Endodermal cell (in vitro differentiated cells): ENCODE data around the gene DNMT3L. TPM values are rescaled to one million over a fixed set of nuclear protein-coding genes. Genes with fewer than 3 reads are reported as not detected.

ENCODE experiments used
- DNase-seq: peaks from one replicate; pipeline ENCODE4 v3.0.0-alpha.2; 2017
- H3K27ac ChIP-seq: 2 replicates; pipeline ENCODE4 v1.5.1; 2013; ENCODE audit warnings: mild to moderate bottlenecking, low read depth, low read length, moderate library complexity
- H3K27me3 ChIP-seq: 2 replicates; pipeline ENCODE4 v1.6.1; 2013; ENCODE audit warnings: mild to moderate bottlenecking, low read length, moderate library complexity; ENCODE audit not compliant: insufficient read depth, control insufficient read depth, poor library complexity, severe bottlenecking
- H3K36me3 ChIP-seq: 2 replicates; pipeline ENCODE4 v1.7.0; 2013; ENCODE audit warnings: mild to moderate bottlenecking, low read length, moderate library complexity; ENCODE audit not compliant: control insufficient read depth, insufficient read depth
- H3K4me1 ChIP-seq: one replicate; pipeline ENCODE4 v1.7.0; 2013; ENCODE audit warnings: low read length; ENCODE audit not compliant: control insufficient read depth, insufficient read depth
- H3K4me3 ChIP-seq: 2 replicates; pipeline ENCODE4 v1.5.1; 2013; ENCODE audit warnings: mild to moderate bottlenecking, low read length, moderate library complexity
- H3K9ac ChIP-seq: 2 replicates; pipeline ENCODE4 v1.6.1; 2013; ENCODE audit warnings: mild to moderate bottlenecking, low read length, moderate library complexity; ENCODE audit not compliant: poor library complexity, severe bottlenecking; ENCODE audit errors: extremely low read depth
- H3K9me3 ChIP-seq: 2 replicates; pipeline ENCODE4 v1.6.1; 2013; ENCODE audit warnings: mild to moderate bottlenecking, low read length, moderate library complexity; ENCODE audit not compliant: control insufficient read depth
- H3K27ac Mint-ChIP-seq: 2 replicates; pipeline ENCODE4 v1.8.0; 2020; ENCODE audit warnings: mixed read lengths
- H3K27me3 Mint-ChIP-seq: 2 replicates; pipeline ENCODE4 v1.8.0; 2021; ENCODE audit warnings: mild to moderate bottlenecking, mixed read lengths; ENCODE audit not compliant: insufficient read depth
- H3K36me3 Mint-ChIP-seq: 2 replicates; pipeline ENCODE4 v1.8.0; 2020; ENCODE audit warnings: low read depth, mixed read lengths
- H3K4me1 Mint-ChIP-seq: 2 replicates; pipeline ENCODE4 v1.8.0; 2020; ENCODE audit warnings: mixed read lengths
- H3K4me3 Mint-ChIP-seq: 2 replicates; pipeline ENCODE4 v1.8.0; 2020; ENCODE audit warnings: mild to moderate bottlenecking, moderate library complexity, mixed read lengths
- H3K9me3 Mint-ChIP-seq: 2 replicates; pipeline ENCODE4 v1.8.0; 2020; ENCODE audit warnings: mild to moderate bottlenecking, mixed read lengths
- CTCF ChIP-seq: fragments of 200-600 bp; sonication (generic); conservative IDR thresholded peaks from 2 replicates; pipeline ENCODE4 v1.5.0; 2021; ENCODE audit warnings: antibody characterized with exemption, mild to moderate bottlenecking
- WGBS, 2 experiments: methylation state at CpG; one replicate each; pipeline versions ENCODE4 v1.1.5 to v1.1.7; 2013; ENCODE audit warnings: missing lambda C conversion rate in 2 of 2, mixed read lengths in 1 of 2; ENCODE audit not compliant: insufficient coverage in 1 of 2, insufficient read length in 1 of 2; 5-methylcytosine and 5-hydroxymethylcytosine counted together
- total RNA-seq, 2 donors: library from RNA; stranded (reverse); fragmentation: NEBNext Ultra II Directional in 1 of 2; extraction: Animal tissue kit (Norgen Biotek cat#: 25700) in 1 of 2; gene quantifications; 2 replicates in 1 of 2; 3 replicates in 1 of 2; pipeline ENCODE4 v1.2.1, GENCODE V29; 2021

Gene DNMT3L
- total RNA-seq, 2 donors from 2014 or later = 1.3 TPM; not detected in 1

DNA sequence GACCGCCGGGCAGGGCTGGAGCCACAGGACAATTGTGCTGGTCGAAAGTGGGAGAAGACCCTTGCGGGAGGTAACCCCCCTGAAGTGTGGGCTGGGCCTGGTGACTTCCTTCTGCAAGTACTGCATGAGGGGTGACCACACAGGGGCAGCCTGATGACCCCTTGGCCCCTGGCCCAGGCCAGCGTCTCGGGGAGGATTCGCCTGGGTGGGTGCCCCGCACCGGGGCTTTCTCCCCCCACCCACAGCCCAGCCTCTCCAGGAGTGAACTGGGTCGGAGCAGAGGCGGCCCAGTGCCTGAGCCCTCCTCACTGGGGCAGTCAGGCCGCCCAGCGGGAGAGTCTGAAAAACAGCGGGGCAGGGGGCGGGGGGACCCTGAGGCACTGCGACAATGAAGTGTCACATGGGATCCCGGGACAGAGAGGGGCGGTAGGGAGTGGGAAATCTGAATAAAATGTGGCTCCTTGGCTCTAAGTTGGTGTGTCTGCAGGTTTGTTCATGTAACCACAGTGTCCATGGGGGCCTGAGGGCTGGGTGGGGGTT lies 1.6 kb upstream of the DNMT3L start:
- H3K4me1 Mint-ChIP-seq = peaks cover 8% of the 10 kb centered on the region

DNA sequence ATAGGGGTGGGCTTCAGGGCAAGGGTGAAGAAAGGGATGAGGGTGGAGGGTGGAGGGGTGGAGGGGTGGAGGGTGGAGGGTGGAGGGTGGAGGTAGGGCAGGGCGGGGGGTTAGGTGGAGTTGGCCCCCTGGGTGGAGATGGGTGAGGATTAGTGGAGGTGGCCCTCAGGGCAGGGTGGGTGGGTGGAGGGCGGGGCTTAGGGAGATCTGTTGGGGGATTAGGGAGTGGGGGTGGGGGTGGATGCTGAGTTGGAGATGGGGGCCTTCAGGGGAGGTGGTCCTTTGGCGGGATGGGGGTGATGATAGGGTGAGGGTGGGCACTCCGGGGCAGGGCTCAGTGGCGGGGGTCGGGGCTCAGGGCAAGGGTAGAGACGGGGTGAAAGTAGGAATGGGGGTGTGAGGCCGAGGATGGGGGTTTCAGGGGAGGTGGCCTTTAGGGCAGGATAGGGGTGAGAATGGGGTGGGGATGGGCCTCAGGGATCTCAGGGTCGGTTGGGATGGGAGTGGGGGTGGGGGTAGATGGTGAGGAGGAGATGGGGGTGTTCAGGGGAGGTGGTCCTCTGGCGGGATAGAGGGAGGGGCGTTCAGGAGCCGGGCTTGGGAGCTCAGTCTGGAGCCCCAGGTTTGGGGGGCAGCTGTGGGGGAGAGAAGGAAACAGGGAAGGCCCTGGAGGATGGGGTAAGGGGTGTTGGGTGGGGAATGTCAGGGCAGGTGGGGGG lies 800 bp upstream of the DNMT3L start:
- Mint-ChIP-seq H3K27me3 (no peaks in the 10 kb centered on the region), H3K4me1 (peaks cover 7% of the 10 kb centered on the region), H3K4me3 (no peak overlapping the region), H3K36me3 (no peaks in the 10 kb centered on the region), H3K9me3 (no peaks in the 10 kb centered on the region), H3K27ac (no peak overlapping the region)
- Histone ChIP-seq H3K9ac (no peak overlapping the region), H3K27ac (no peak overlapping the region), H3K4me1 (peaks cover 8% of the 10 kb centered on the region), H3K36me3 (no peaks in the 10 kb centered on the region), H3K4me3 (no peak overlapping the region), H3K9me3 (no peaks in the 10 kb centered on the region), H3K27me3 (no peaks in the 10 kb centered on the region)
- no peak for TF ChIP-seq CTCF
- WGBS, 2 experiments = 85 to 86% methylated on average over 1 to 10 of the region's 12 CpGs
- DNase-seq = peak; percentile 37

More for the DNA sequence above, 1.6 kb upstream of the DNMT3L start:
- WGBS, 2 experiments = 18 to 30% methylated on average over 4 to 18 of the region's 18 CpGs
- Mint-ChIP-seq H3K27ac (peak overlapping the region; percentile 95), H3K36me3 (no peaks in the 10 kb centered on the region), H3K9me3 (no peaks in the 10 kb centered on the region), H3K27me3 (no peaks in the 10 kb centered on the region), H3K4me3 (no peak overlapping the region)
- H3K9me3 ChIP-seq = no peaks in the 10 kb centered on the region
- DNase-seq = peak; percentile 94
- no peaks in the 10 kb centered on the region for H3K27me3 ChIP-seq
- H3K9ac ChIP-seq = peak overlapping the region; percentile 13
- H3K4me3 ChIP-seq = no peak overlapping the region
- no peaks in the 10 kb centered on the region for H3K36me3 ChIP-seq
- H3K4me1 ChIP-seq = peaks cover 8% of the 10 kb centered on the region
- H3K27ac ChIP-seq = peak overlapping the region; percentile 83
- TF ChIP-seq CTCF = no peak

GRCh38 chr21:44260791-44261631 lies 686 bp downstream of the DNMT3L start:
- Histone ChIP-seq H3K27me3 (no peaks in the 10 kb centered on the region), H3K9me3 (no peaks in the 10 kb centered on the region), H3K4me1 (peaks cover 8% of the 10 kb centered on the region), H3K4me3 (no peak overlapping the region), H3K36me3 (no peaks in the 10 kb centered on the region), H3K9ac (no peak overlapping the region), H3K27ac (no peak overlapping the region)
- Mint-ChIP-seq H3K9me3 (no peaks in the 10 kb centered on the region), H3K36me3 (no peaks in the 10 kb centered on the region), H3K27ac (no peak overlapping the region), H3K4me3 (no peak overlapping the region), H3K4me1 (peaks cover 5% of the 10 kb centered on the region), H3K27me3 (no peaks in the 10 kb centered on the region)
- DNase-seq = peak; percentile 48
- WGBS, 2 experiments = 89% methylated on average over 12 to 19 of the region's 19 CpGs
- TF ChIP-seq CTCF = no peak
